ENCODE results near the gene TGFBRAP1. TPM values are rescaled to one million over a fixed set of nuclear protein-coding genes. Genes with fewer than 3 reads are reported as not detected.

The TGFBRAP1 gene
- total RNA-seq, 2 donors from 2014 or later: 13.8 to 21.5 TPM

DNA sequence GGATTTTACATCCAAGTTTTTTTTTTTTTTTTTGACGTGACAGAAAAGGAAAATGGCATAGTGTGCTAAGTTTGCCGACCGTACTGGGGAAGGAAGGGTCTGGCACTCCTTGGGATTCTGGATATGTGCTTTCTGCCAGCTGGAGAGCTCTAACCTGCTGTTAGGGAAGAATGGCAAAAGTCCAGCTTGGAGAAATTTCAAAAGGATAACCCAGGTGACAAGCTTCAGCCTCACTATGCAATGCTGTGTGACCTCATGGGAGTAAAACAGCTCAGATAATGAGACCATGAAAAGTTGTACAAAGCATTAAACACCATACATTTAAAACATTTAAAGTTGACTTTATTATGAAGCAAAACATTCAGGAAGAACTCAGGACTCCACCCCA, 98.3 kb downstream of the TGFBRAP1 start:
- ATAC-seq (replicated peaks in 1 of 2) (no peak), DNase-seq (no peak)
- Mint-ChIP-seq H3K36me3 (ENCODE audit: insufficient read depth in 2 of 2) (no peaks in the 10 kb centered on the region), H3K27me3 (ENCODE audit: low read depth) (peaks cover 3% of the 10 kb centered on the region), H3K27ac (no peak overlapping the region), H3K4me3 (no peak overlapping the region), H3K4me1 (ENCODE audit: low read depth) (peaks cover 10% of the 10 kb centered on the region), H3K9me3 (no peaks in the 10 kb centered on the region)

DNA sequence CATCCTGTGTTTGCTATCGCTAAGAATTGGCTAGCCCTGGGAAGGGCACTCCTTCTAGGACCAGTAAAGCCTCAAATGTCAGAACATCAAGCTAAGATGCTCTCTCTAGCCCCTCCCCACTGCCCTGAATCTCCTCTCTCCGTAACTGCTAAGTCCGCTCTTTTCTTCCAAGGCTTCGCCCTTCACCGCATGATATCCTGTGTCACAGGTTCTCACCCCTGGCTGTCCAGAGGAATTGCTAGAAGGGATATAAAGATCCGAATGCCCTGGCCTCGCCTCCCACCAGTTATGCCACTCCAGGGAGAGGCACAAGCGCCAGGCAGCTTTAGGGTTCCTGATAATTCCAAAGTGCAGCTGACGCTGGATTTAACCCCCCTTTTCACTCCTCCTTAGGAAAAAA, 105.1 kb downstream of the TGFBRAP1 start:
- DNase-seq (no peak), ATAC-seq (replicated peaks in 1 of 2) (no peak)
- Mint-ChIP-seq H3K36me3 (ENCODE audit: insufficient read depth in 2 of 2) (no peaks in the 10 kb centered on the region), H3K4me1 (ENCODE audit: low read depth) (no peaks in the 10 kb centered on the region), H3K27ac (no peak overlapping the region), H3K27me3 (ENCODE audit: low read depth) (peaks cover 12% of the 10 kb centered on the region), H3K9me3 (no peaks in the 10 kb centered on the region), H3K4me3 (no peak overlapping the region)

DNA sequence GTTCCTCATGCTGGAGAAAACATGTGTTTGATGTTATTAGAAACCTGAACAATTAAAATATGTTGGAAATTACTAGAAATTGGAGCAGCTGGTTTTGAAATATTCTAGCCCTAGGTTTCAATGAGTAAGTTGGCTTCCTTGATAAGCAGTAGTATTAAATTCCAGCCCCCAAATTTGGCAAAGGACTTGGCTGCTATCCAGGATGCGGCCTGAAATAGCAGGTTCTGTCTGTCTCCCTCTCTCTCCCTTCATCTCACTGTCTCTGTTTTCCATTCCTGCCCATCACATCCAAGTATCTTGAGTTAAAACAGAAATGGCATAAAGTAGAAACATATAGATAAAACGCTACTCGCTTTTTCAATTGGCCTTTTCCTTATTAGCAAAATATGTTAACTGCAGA, 108.9 kb downstream of the TGFBRAP1 start:
- Mint-ChIP-seq H3K27ac (no peak overlapping the region), H3K4me3 (no peak overlapping the region), H3K36me3 (ENCODE audit: insufficient read depth in 2 of 2) (no peaks in the 10 kb centered on the region), H3K9me3 (no peaks in the 10 kb centered on the region), H3K4me1 (ENCODE audit: low read depth) (no peaks in the 10 kb centered on the region), H3K27me3 (ENCODE audit: low read depth) (peaks cover 17% of the 10 kb centered on the region)
- ATAC-seq (replicated peaks in 1 of 2) (no peak), DNase-seq (no peak)

DNA sequence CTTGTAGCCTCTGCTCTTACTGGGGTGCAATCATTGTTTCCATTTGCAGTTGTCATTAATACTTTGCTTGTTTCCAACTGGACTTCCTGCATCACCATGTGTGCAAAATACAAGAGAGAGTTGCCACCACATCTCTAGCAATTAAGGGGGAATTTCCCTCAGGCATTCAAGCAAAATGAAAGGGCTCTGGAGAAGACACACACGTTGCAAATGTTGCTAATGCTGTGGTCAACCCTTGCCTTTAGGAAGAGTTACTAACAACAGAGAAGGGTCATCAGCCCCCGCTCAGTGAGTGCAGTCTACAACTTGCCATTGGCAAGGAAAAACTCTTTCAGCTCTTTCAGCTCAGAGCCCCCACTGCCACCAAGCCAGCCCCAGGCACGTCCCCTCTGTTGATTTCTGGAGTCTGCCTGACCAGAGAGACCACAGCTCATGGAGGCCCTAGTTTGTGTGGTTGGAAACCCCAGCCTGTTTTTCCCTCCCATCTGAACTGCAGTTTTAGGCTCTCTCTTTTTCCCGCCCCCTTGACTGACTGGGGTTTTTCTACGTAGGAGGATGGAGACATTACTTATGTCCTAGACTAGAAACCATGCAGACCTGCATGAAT, 113.8 kb downstream of the TGFBRAP1 start:
- H3K9me3 Mint-ChIP-seq: no peaks in the 10 kb centered on the region

More for the DNA sequence above, 113.8 kb downstream of the TGFBRAP1 start:
- Mint-ChIP-seq H3K27ac (no peak overlapping the region), H3K27me3 (ENCODE audit: low read depth) (peaks cover 4% of the 10 kb centered on the region), H3K4me1 (ENCODE audit: low read depth) (no peaks in the 10 kb centered on the region), H3K4me3 (no peak overlapping the region), H3K36me3 (ENCODE audit: insufficient read depth in 2 of 2) (no peaks in the 10 kb centered on the region)
- ATAC-seq (replicated peaks in 1 of 2) (no peak), DNase-seq (no peak)

Other genes with a start within 250 kb of the TGFBRAP1 start
- not detected for gene GPR45, start 88.0 kb downstream of the TGFBRAP1 start, total RNA-seq
- gene C2orf49, start 7.8 kb upstream of the TGFBRAP1 start, total RNA-seq: 10 to 100 TPM; 15.9 to 18.9 TPM
- gene FHL2, start 69.3 kb upstream of the TGFBRAP1 start, total RNA-seq: 1 to 10 TPM; 2.2 to 7.1 TPM

Data from activated T-cell treated with anti-CD3 and anti-CD28 coated beads, Interleukin-2, amount 50 U/mL, for 72 hours (primary cell).